WTC11 (cell line): Measurements from ENCODE around the gene CYSTM1.

ENCODE experiments used
- ATF2 ChIP-seq: sonication (generic); formaldehyde crosslinking; IDR thresholded peaks from 2 replicates; pipeline ENCODE4 v1.8.1; 2022; ENCODE audit warnings: low read depth, missing genetic modification reagents, borderline replicate concordance
- JUN ChIP-seq: sonication (generic); formaldehyde crosslinking; IDR thresholded peaks from 2 replicates; pipeline ENCODE4 v1.8.0; 2023; ENCODE audit warnings: mild to moderate bottlenecking, missing genetic modification reagents
- MAX ChIP-seq: sonication (generic); formaldehyde crosslinking; IDR thresholded peaks from 2 replicates; pipeline ENCODE4 v1.8.0; 2022; ENCODE audit warnings: mild to moderate bottlenecking, missing genetic modification reagents
- NR2C2 ChIP-seq: sonication (generic); formaldehyde crosslinking; IDR thresholded peaks from 2 replicates; pipeline ENCODE4 v1.8.0; 2022; ENCODE audit warnings: mild to moderate bottlenecking, missing genetic modification reagents
- NR3C1 ChIP-seq: sonication (generic); formaldehyde crosslinking; conservative IDR thresholded peaks from 2 replicates; pipeline ENCODE4 v1.8.1; 2023; ENCODE audit warnings: low read depth, mild to moderate bottlenecking, missing genetic modification reagents
- SMAD3 ChIP-seq: sonication (generic); formaldehyde crosslinking; IDR thresholded peaks from 2 replicates; pipeline ENCODE4 v1.8.0; 2022; ENCODE audit warnings: missing genetic modification reagents, mild to moderate bottlenecking, borderline replicate concordance
- USF1 ChIP-seq: sonication (generic); formaldehyde crosslinking; IDR thresholded peaks from 2 replicates; pipeline ENCODE4 v1.8.0; 2022; ENCODE audit warnings: mild to moderate bottlenecking, missing genetic modification reagents
- ZNF138 ChIP-seq: sonication (generic); formaldehyde crosslinking; conservative IDR thresholded peaks from 2 replicates; pipeline ENCODE4 v1.8.1; 2022; ENCODE audit warnings: mild to moderate bottlenecking, moderate library complexity, missing genetic modification reagents
- ZNF232 ChIP-seq: sonication (generic); formaldehyde crosslinking; IDR thresholded peaks from 2 replicates; pipeline ENCODE4 v1.8.0; 2022; ENCODE audit warnings: mild to moderate bottlenecking, missing genetic modification reagents
- TF ChIP-seq, protein P1 (sequence below): fragments of 200-600 bp; IDR thresholded peaks from 2 replicates; pipeline ENCODE4 v1.8.0; 2022; ENCODE audit warnings: antibody characterized with exemption
- TF ChIP-seq, protein P2 (sequence below): sonication (generic); formaldehyde crosslinking; IDR thresholded peaks from 2 replicates; pipeline ENCODE4 v1.8.0; 2023; ENCODE audit warnings: missing genetic modification reagents
- TF ChIP-seq, protein P3 (sequence below): sonication (generic); formaldehyde crosslinking; conservative IDR thresholded peaks from 2 replicates; pipeline ENCODE4 v1.8.1; 2023; ENCODE audit warnings: mild to moderate bottlenecking, low read depth, missing genetic modification reagents, moderate library complexity

GRCh38 chr5:140250386-140250785 lies 75.4 kb downstream of the CYSTM1 start:
- TF ChIP-seq, protein P1, sequence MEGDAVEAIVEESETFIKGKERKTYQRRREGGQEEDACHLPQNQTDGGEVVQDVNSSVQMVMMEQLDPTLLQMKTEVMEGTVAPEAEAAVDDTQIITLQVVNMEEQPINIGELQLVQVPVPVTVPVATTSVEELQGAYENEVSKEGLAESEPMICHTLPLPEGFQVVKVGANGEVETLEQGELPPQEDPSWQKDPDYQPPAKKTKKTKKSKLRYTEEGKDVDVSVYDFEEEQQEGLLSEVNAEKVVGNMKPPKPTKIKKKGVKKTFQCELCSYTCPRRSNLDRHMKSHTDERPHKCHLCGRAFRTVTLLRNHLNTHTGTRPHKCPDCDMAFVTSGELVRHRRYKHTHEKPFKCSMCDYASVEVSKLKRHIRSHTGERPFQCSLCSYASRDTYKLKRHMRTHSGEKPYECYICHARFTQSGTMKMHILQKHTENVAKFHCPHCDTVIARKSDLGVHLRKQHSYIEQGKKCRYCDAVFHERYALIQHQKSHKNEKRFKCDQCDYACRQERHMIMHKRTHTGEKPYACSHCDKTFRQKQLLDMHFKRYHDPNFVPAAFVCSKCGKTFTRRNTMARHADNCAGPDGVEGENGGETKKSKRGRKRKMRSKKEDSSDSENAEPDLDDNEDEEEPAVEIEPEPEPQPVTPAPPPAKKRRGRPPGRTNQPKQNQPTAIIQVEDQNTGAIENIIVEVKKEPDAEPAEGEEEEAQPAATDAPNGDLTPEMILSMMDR: no peak
- TF ChIP-seq ZNF138: no peak
- no peak for TF ChIP-seq MAX (CRISPR knock-in tag)
- no peak for TF ChIP-seq JUN (CRISPR knock-in tag)
- TF ChIP-seq NR2C2 (CRISPR knock-in tag): no peak
- TF ChIP-seq, protein P2, sequence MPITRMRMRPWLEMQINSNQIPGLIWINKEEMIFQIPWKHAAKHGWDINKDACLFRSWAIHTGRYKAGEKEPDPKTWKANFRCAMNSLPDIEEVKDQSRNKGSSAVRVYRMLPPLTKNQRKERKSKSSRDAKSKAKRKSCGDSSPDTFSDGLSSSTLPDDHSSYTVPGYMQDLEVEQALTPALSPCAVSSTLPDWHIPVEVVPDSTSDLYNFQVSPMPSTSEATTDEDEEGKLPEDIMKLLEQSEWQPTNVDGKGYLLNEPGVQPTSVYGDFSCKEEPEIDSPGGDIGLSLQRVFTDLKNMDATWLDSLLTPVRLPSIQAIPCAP (CRISPR knock-in tag): no peak
- TF ChIP-seq, protein P3, sequence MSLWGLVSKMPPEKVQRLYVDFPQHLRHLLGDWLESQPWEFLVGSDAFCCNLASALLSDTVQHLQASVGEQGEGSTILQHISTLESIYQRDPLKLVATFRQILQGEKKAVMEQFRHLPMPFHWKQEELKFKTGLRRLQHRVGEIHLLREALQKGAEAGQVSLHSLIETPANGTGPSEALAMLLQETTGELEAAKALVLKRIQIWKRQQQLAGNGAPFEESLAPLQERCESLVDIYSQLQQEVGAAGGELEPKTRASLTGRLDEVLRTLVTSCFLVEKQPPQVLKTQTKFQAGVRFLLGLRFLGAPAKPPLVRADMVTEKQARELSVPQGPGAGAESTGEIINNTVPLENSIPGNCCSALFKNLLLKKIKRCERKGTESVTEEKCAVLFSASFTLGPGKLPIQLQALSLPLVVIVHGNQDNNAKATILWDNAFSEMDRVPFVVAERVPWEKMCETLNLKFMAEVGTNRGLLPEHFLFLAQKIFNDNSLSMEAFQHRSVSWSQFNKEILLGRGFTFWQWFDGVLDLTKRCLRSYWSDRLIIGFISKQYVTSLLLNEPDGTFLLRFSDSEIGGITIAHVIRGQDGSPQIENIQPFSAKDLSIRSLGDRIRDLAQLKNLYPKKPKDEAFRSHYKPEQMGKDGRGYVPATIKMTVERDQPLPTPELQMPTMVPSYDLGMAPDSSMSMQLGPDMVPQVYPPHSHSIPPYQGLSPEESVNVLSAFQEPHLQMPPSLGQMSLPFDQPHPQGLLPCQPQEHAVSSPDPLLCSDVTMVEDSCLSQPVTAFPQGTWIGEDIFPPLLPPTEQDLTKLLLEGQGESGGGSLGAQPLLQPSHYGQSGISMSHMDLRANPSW: no peak
- TF ChIP-seq SMAD3 (CRISPR knock-in tag): no peak
- no peak for TF ChIP-seq ATF2 (CRISPR knock-in tag)
- no peak for TF ChIP-seq USF1 (CRISPR knock-in tag)
- no peak for TF ChIP-seq NR3C1
- no peak for TF ChIP-seq ZNF232
